Nucleus accumbens (tissue), 56 donors: ENCODE data around the gene SH2D4B.
"Not testable (repeated sequence)": the region's sequence is repeated elsewhere in the genome, so short reads cannot be mapped to it uniquely, and the experiment has no call there.

Experiments
- DNase-seq, 56 donors: peaks; one replicate each; lab custom pipeline; 2025; lab: John Stamatoyannopoulos, UW

Gene SH2D4B

DNA sequence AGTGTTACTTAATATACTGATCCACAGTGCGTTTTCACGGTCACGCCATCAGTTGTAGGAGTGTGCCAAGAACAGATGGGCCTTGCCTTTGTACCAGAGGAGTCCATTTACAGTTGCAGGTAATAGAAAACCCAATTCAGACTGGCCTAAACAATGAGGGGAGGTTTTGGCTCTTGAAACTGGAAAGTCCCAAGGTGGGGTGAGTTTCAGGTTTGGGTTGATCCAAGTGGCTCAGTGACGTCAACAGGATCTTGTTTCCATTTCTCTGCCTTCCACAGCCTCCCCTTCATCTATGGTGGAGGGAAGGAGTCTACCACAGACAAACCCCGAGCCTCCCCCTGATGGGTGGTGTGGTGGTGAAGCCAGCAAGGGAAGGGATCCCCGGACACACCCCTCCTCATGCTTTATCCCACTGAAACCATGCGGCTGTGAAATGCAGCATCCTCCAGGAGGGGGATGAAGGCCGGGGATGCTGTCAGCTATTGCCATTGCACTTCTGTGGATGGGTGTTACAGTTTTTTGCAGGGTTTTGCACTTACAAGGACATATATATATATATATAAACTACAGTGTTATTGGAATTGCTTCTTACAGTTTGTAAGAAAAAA lies 14.8 kb upstream of the SH2D4B start:
- no peak for DNase-seq

DNA sequence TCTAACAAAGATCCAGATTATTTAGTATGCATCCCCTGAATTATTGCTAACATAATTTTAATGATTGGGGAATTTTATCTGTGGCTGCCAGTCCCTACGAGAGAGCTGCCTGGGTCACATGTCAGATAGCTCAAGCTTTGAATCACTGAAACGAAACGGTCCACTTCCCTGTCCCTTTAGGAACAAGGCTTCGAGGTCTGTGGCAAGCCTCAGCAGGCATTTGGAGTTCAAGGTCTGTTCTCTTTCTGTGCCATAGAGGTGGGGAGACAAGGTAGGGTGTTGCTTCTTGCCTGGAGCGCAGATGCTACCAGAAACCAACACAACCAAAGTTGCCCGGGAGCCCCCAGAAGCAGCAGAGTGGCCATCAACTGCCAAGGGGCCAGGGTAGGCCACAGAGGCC lies 13.9 kb upstream of the SH2D4B start:
- peak in 1 of 56 donors; percentile 12 for DNase-seq

DNA sequence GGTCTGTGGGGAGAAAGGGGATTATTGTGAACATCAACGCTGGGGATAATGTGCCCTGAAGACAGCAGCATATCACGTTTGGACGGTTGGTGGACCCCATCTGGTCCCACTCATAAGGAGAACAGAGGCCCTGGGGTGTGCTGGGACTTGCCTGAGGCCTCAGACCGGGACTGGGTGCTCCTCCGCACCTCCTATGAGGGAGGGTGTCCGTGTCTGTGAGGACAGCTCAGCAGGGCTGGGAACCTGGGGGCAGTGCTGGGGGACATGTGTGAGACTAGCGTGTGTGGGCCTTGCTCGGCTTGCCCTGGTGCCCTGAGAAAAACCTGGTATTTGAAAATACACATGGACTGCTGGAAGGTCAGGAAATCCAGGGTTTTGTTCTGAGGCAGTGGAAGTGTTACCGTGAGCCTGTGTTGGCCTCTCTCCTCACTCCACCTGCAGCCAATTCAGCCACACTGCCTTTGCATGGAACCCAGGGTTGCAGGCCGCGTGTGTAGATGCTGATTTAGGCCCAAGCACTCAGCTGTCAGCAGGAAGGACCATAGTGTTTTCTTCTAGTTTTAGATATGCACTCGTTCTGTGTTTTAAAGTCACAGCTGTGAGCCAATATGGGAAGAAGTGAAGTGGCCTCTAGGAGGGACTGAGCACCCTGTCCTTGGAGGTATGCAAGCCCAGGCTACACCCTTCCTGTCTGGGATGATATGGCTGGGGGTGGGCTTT lies 13.4 kb upstream of the SH2D4B start:
- no peak for DNase-seq

DNA sequence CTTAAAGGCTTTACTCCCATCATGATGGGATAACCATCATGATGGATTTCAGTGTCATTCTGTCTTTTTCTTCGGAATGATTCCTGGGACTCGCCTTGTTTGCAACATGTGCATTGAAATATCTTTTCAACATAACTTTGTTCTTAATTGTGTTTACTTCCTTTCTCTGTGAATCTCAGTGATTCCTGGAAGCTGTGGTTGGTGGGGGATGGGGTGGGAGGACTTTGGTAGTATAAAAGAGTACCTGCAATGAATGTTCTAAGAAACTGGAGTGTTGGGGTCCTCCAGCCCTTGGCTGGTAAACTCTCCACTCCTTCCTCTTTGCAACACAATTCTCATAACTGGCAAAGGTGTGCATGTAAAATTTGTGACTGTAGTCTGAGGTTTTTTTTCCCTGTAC lies 11.5 kb upstream of the SH2D4B start:
- DNase-seq: no peak

DNA sequence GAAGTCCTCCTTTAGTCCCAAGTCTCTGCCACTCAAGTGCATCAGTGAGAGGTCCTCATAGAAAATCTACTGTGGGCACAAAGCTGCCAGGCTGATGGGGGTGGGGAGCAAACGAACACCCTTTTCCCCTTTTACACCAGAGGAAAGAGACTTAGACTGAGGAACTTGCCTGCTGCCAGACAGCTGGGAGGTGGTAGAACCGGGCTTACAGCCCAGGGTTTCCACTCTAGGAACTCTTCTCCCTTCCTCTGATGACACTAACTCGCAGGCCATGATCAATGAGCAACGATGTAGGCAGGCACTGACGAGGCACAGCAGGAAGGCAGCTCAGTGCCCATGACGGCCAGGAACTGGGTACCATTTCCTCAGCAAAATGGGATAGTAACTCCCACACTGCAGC lies 11.0 kb upstream of the SH2D4B start:
- DNase-seq: peak in 6 of 56 donors; percentile 13 to 42 (median 20)

DNA sequence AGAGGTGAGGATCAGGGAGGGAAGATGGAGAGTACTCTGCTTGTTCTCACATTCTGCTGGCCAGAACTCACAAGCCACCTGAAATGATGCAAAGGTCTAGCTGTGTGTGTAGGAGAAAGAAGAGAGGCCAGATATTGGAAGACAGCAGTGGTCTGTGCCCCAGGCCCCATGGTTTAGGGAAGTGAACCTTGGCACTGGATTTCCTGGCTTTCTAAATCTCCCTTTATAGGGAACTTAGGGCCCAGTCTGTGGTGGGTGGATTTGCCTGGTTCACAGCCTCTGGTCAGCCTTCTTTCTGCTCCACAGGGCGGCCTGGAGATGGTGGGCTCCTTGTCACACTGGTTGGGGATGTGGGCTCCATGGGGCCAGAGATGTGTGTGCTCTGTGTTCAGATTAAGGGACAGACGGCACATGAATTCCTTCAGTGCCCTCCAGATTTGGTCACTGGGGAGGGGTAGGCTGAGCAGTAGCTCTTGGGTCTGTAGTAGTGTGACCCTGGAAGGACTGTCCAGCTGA lies 9.5 kb upstream of the SH2D4B start:
- peak in 2 of 56 donors; percentile 5 to 13 for DNase-seq

DNA sequence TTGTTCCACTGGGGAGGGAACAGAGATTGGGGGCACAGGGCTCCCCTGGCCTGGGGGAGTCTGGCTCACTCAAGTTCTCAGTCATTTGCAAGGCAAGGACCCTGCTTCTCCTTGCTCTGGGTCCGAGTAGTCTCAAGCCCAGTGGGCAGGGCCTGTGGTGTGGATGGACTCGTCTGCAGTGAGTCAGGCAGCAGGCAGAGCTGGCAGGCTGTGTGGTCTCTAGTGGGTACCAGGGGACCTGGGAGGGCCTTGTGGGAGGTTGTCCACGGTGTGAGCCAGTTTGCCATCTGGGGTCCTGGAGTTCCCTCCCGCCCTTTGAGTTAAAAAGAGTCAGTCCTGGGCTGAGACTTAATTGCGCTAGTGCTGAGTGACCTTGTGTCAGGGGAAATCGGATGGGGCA lies 8.8 kb upstream of the SH2D4B start:
- no peak for DNase-seq

DNA sequence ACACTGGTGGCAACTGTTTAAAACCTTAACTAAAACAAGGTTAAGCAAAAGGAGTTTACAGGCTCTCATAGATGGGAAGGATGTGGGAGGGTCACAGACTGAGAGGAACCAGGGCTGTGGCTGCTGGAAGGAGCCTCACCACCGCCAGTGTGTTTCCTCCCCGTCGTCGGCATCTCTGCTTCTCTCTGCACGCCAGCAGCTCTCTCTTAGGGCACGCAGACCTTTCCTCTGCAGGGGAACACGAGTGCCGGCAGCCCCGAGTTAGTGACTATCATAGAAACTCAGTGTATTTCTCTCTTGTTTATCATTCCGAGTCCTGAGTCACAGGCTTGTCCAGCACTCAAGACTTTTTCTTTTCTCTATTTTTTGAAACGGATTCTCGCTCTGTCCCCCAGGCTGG lies 8.1 kb upstream of the SH2D4B start:
- DNase-seq: peak in 3 of 56 donors; percentile 9 to 38 (median 19)

DNA sequence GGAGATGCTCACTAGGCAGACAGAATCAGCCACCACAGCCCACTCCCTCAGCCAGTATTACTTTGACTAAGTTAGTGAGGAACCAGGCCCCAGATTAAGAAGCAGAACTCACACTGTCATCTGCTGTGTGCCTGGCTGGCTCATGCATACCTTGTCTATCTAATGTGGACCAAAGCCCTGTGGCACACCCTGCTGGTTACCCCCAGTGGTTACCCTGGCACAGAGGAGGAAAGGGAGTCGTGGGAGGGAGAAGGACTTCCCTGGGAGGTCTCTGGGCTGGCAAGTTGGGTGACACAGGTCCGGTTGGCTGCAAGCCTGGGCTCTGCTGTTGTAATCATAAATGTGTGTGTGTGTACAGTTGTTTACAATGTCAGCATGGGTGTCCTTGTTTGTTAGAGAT lies 7.5 kb upstream of the SH2D4B start:
- DNase-seq: peak in 8 of 56 donors; percentile 10 to 49 (median 34)

DNA sequence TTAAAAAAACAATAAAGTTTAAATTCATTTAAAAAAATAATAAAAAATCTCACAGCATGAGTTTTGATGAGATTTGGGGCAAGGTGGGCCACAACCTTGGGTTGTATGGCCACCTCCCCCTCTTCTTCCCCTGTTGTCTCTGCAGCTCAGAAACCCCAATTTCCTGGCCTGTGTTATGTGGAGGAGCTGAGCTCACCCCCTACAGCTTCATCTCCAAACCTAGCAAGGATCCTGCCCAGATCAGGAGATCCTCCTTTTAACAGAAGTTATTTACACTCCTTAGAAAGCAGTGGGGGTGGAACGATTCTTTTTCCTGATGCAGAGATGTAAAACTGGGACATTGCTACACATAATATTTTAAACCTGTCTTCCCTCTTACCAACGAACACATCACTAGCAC lies 6.9 kb upstream of the SH2D4B start:
- no peak for DNase-seq

DNA sequence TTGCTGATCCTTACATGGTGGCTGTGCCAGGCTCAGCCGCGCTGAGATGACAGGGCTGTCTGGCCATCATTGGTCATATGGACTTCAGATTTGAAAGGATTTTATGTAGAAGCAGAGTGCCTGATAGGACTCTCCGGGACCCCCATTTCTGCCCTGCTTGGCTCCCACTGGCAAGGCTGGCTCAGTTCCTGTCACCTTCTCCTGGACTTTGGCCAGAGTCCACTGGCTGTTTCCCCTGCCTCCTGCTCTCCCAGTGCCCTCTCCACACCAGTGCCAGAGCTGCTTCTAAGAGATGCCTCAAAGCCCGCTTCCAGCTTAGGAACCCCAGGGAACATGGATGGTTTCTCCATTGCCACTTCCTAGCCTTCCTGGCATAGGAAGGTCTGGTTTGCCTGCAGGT lies 5.1 kb upstream of the SH2D4B start:
- no peak for DNase-seq

DNA sequence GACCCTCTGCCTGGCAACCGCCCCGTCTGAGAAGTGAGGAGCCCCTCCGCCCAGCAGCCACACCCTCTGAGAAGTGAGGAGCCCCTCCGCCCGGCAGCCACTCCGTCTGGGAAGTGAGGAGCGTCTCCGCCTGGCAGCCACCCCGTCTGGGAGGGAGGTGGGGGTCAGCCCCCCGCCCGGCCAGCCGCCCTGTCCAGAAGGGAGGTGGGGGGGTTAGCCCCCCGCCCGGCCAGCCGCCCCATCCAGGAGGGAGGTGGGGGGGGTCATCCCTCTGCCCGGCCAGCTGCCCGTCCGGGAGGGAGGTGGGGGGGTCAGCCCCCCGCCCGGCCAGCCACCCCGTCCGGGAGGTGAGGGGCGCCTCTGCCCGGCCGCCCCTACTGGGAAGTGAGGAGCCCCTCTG lies 3.6 kb upstream of the SH2D4B start:
- not testable (repeated sequence) for DNase-seq

DNA sequence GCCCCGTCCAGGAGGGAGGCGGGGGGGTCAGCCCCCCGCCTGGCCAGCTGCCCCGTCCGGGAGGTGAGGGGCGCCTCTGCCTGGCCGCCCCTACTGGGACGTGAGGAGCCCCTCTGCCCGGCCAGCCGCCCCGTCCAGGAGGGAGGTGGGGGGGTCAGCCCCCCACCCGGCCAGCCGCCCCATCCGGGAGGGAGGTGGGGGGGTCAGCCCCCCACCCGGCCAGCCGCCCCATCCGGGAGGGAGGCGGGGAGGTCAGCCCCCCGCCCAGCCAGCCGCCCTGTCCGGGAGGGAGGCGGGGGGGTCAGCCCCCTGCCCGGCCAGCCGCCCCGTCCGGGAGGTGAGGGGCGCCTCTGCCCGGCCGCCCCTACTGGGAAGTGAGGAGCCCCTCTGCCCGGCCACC lies 3.1 kb upstream of the SH2D4B start:
- not testable (repeated sequence) for DNase-seq

DNA sequence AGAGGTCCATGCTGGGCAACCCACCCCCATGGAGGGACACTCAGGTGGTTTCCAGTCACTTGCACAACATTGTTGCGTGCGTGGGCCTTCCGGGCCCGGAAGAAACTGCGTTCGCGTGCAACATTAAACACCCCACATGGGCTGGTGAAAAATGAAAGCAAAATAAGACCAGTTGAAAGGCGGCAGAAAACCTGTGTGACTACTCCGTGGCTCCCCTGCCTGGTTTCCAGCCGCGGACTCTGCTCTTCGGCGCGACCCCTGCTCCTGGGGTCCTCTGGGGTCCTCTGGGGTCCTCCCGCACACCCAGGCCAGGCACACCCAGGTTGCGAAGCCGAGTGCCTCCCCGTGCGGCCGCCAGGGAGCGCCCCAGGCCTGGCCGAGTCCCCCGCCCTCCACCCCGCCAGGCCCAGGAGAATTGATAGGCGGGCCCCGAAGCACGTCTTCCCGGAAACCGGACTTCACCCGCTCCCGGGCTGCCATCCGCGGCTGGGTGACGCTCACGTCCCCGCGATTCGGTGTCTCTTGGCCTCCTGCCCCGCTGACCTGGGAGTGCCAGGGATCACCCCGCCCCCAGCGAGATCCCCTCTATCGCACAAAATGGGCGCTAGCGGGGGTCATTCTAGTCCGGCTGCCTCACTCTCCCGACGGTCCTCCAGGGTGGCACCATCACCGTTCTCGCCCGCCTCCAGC lies 1.9 kb upstream of the SH2D4B start:
- peak in 11 of 56 donors; percentile 10 to 56 (median 16) for DNase-seq

DNA sequence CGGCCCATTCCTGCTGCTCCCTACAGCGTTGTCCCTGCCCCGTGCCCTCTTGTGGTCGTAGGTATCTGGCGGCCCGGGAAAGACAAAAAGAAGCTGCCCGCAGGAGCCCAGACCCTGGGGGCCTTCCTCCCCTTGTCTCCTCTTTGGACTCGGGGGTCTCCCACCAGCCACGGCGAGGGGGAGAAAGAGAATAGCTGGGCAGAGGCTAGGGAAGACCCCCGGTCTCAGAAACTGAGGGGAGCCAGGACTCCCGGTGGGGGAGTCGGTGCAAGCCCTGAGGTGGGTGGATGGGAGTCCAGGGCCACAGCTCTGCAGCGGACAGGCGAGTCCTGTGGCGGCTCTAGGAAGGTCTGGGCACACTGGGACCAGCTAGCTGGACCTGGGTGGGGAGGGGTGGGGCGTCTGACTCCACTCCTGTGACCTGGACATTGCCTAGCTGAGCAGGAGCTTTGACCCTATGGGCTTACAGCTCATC lies 1.3 kb upstream of the SH2D4B start:
- no peak for DNase-seq

DNA sequence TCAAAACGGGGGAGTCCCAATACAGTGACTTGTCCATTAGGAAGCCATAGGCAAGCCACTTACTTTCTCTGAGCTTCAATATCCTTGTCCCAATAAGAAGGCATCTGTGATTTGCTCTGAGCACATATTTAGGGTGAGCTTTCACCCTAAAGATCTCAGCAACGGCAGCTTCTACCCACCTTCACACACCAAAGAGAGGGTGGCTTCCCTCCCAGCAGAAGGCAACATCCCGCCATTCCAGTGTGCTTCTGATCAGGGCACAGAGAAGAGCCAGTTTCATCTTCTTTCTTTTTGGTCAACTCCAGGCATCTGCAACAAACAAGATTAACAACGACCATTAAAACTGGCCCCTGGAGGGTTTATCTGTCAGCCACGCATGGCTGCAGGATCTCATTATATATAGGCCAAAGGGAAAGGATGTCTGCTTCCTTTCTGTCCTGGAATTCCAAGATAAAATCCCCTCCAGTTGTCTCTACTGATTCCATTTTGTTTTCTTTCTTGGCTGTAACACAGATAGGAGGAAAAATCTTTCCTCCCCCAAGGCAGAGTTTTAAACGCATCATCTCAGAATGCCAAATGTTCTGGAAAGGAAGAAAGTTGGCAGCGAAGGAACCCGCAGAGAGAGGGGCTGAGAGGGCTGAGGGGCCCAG lies 491 bp upstream of the SH2D4B start:
- DNase-seq: no peak

DNA sequence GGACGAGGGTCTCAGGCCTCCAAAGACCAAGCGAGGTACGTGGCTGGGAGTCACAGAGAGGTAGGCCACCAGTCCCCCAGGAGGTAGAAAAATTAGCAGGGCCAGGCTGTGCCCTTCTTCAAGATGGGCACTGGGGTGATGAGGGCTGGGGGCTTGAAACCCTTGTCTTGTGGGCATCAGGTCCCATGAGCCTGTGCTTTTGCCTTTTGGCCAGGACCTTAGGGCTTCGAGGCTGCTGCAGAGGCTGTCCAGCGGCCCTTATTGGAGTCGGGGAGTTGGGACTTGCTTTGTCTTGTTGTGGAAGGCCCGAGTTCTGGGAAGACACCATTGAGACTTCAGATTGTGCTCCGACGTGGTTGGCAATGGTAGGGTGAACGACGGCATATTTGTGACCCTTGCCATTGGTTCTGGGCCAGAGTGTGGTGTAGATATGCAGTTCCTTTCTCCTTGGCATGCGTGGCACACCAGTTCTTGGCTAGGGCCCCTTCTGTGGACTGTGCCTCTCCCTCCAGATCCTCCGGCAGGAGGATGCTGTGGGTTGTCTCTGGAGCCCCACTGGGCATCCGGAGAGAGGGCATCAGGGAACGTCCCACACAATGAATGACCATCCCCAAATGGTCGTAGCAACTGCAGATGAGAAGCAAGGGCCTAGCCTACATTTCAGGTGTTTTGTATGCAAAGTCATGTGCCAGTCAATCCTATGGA lies 931 bp downstream of the SH2D4B start:
- no peak for DNase-seq

DNA sequence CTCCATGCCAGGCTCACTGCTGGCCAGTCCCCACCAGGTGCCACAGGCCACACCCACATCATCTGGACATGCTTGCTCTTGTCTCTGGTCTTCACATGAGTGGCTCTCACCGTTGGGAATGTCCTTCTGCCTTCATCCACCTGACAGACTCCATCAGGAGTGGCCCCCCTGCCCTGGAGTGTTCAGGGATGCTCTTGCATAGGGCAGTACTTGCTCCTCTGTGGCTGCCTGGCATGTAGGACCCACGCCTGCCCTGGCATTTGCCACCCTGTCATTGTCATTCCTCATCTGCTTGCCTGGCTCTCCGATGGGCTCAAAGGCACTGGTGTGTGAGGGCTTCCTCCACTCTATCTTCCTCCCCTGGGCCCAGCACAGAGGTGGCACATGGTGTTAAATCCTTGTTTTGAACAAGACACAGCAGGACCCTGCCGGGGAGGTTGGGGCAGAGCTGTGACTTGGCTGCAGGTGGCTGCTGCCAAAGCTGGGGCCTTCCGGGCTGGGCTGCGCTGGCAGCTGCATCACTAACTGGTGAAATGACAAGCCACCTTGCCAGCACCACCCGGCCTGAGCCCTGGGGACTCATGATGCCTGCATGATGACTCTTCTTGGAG lies 1.8 kb downstream of the SH2D4B start:
- no peak for DNase-seq

DNA sequence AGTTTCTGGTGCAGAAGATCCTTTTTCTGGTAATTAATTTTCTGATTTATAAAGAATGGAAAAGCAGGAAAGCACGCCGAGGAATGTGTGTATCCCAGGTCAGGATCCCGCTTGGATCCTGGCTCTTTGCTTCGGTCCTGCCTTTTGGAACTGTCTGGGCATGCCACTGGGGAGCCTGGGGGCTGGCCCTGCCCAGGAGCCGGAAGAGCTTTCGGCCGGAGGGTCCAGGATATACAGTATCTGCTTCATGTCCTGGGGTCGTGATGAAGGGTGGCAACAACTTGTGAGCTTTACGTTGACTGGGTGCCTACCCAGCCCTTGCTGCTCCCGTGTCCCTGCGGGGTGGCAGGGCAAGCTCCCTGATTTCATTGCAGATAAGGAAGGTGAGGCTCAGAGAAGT lies 2.4 kb downstream of the SH2D4B start:
- no peak for DNase-seq

DNA sequence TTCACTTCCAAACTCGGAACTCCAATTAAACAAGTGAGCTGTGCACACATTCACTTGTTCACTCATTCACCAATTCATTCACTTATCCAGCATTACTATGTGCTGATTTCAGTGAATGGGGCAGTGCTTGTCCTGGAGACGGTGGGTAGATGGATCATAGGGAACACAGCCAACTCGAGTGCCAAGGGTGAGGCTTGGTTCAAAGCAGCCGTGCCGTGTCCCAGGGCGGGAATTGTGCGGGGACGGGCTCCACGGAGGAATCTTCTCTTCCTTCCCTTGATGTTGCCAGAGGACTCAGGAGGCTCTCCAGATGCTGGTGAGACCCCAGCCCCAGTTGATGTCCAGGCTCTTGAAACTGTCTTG lies 2.9 kb downstream of the SH2D4B start:
- DNase-seq: no peak
